Hematopoietic multipotent progenitor cell (in vitro differentiated cells): ENCODE measurements around the gene MT1A. TPM values are rescaled to one million over a fixed set of nuclear protein-coding genes. Genes with fewer than 3 reads are reported as not detected.

ENCODE experiments used
- DNase-seq, 3 donors: peaks; one replicate each; pipeline ENCODE4 v3.0.0-alpha.2; 2011 to 2015; ENCODE audit warnings: low read depth in 2 of 3, low spot score in 2 of 3
- total RNA-seq: library from RNA; depleted of rRNA; stranded (reverse); fragments of >200 nt; gene quantifications from one replicate; pipeline ENCODE4 v1.2.3, GENCODE V29; 2012

Gene MT1A
- total RNA-seq, 1 donor = not detected

- peak in 1 of 3 donors; percentile 37 for DNase-seq
These were observed 37.3 kb downstream of the MT1A start for GRCh38 chr16:56675685-56676210.

- no peak for DNase-seq
These were observed 39.0 kb downstream of the MT1A start for GRCh38 chr16:56677474-56677873.

GRCh38 chr16:56679078-56679730 is 40.7 kb downstream of the MT1A start:
- DNase-seq = no peak

- no peak for DNase-seq
These were observed 41.4 kb downstream of the MT1A start for GRCh38 chr16:56679818-56680217.

- peak; percentile 60 to 83 (median 67) for DNase-seq
These were observed 43.7 kb downstream of the MT1A start, which contains the start of gene MT1X for GRCh38 chr16:56681939-56682702. TSS of gene MT1X (plus strand) at chr16:56682470. CDS start at chr16:56682541, 71 bp downstream.

GRCh38 chr16:56682703-56683397 is 44.4 kb downstream of the MT1A start:
- no peak for DNase-seq

- DNase-seq = no peak
These were observed 45.1 kb downstream of the MT1A start for GRCh38 chr16:56683424-56684172.

- DNase-seq = no peak
These were observed 45.9 kb downstream of the MT1A start for GRCh38 chr16:56684256-56684925.

- no peak for DNase-seq
These were observed 46.6 kb downstream of the MT1A start for GRCh38 chr16:56684926-56685590.

GRCh38 chr16:56686758-56687157 is 48.3 kb downstream of the MT1A start:
- DNase-seq = no peak

GRCh38 chr16:56688762-56689161 is 50.3 kb downstream of the MT1A start:
- DNase-seq = no peak

- DNase-seq = no peak
These were observed 50.7 kb downstream of the MT1A start for GRCh38 chr16:56689171-56689570.

Other genes starting within 250 kb of the MT1A start
- 197 TPM for gene AMFR, start 213.1 kb upstream of the MT1A start, total RNA-seq
- gene NUDT21, start 187.3 kb upstream of the MT1A start, total RNA-seq = 34.5 TPM
- gene OGFOD1, start 187.1 kb upstream of the MT1A start, total RNA-seq = 15.6 TPM
- 35.0 TPM for gene BBS2, start 118.6 kb upstream of the MT1A start, total RNA-seq
- not detected for gene MT4, start 73.6 kb upstream of the MT1A start, total RNA-seq
- gene MT3, start 49.1 kb upstream of the MT1A start, total RNA-seq = not detected
- gene MT2A, start 30.1 kb upstream of the MT1A start, total RNA-seq = 21.8 TPM
- 6.5 TPM for gene MT1E, start 12.9 kb upstream of the MT1A start, total RNA-seq
- not detected for gene MT1M, start 6.0 kb upstream of the MT1A start, total RNA-seq
- not detected for gene MT1B, start 13.2 kb downstream of the MT1A start, total RNA-seq
- gene MT1F, start 19.3 kb downstream of the MT1A start, total RNA-seq = 4.6 TPM
- gene MT1G, start 29.4 kb downstream of the MT1A start, total RNA-seq = 5.9 TPM
- gene MT1H, start 31.1 kb downstream of the MT1A start, total RNA-seq = not detected
- gene MT1X, start 43.8 kb downstream of the MT1A start, total RNA-seq = 54.1 TPM
- 59.8 TPM for gene NUP93, start 91.5 kb downstream of the MT1A start, total RNA-seq
- gene SLC12A3, start 226.5 kb downstream of the MT1A start, total RNA-seq = not detected